Measurements from ENCODE around the gene NKAIN2.

DNA sequence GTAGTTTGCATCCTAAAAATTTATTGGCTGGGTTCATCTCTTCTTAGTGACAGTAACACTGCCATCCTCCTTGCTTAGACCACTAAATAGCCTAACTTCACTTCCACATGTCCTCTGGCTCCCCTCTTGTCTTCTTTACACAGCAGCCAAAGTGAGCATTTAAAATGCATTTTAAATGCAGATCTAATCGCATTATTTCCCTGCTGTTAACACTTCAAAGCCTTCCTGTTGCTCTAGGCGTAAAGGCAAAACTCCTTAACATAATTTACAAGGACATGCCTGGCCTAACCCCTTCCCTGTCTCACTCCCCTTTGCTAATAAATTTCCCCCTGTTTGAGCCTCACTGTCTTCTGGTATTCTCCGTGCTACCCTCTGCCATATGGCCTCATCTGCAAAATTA lies 26.5 kb downstream of the NKAIN2 start:
- TF ChIP-seq CTCF (conservative IDR thresholded peaks at IDR 0.05 in 1 of 2, IDR thresholded peaks at IDR 0.05 in 1 of 2; ENCODE audit: extremely low read depth in 1 of 2, insufficient read depth in 1 of 2, low read depth in 1 of 2, low read length in 2 of 2) (no peak), EZH2 (IDR thresholded peaks at IDR 0.05; ENCODE audit: borderline replicate concordance, low read length) (no peak)

Measured in mammary epithelial cell (primary cell).